GM13977 (cell line): ENCODE measurements around the gene SFTPB.

Source experiments
- DNase-seq: peaks from one replicate; pipeline ENCODE4 v3.0.0; 2012; ENCODE audit warnings: low spot score
- in situ Hi-C: fragments of 300-500 bp; cut with MboI; formaldehyde crosslinking; loops from one replicate; pipeline ENCODE4 v1.12.0; 2022; ENCODE audit warnings: low sequenced_read_pairs, low pct_unique_long_range_greater_than_20kb, mixed read lengths, inconsistent platforms; ENCODE audit not compliant: unreplicated experiment
- TF ChIP-seq, protein P1 (sequence below): IDR thresholded peaks from 2 replicates; pipeline ENCODE4 v1.5.1; 2012; ENCODE audit warnings: mild to moderate bottlenecking, control low read depth; ENCODE audit not compliant: insufficient read depth; ENCODE audit errors: extremely low read depth, missing control alignments

Gene SFTPB

DNA sequence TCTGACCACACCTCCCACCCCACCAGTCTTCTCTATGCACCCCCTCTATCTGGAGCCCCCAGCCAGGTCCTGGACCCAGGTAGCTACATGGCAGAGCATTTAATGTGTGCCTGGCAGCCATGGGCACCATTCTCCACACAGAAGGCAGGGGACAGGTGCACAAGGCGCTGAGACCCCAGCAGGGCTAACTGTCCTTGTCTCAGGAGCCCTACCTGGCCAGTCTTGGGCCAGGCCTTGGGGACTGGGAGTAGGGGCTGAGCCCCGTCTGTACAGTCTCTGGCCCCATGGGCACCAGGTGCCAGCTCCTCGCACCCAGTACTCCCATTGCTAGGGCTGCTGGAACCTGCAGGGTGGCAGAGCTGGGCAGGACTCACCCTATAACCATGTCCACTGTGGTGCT is 29.1 kb upstream of the SFTPB start:
- in situ Hi-C loops: no loop called here
- TF ChIP-seq, protein P1, sequence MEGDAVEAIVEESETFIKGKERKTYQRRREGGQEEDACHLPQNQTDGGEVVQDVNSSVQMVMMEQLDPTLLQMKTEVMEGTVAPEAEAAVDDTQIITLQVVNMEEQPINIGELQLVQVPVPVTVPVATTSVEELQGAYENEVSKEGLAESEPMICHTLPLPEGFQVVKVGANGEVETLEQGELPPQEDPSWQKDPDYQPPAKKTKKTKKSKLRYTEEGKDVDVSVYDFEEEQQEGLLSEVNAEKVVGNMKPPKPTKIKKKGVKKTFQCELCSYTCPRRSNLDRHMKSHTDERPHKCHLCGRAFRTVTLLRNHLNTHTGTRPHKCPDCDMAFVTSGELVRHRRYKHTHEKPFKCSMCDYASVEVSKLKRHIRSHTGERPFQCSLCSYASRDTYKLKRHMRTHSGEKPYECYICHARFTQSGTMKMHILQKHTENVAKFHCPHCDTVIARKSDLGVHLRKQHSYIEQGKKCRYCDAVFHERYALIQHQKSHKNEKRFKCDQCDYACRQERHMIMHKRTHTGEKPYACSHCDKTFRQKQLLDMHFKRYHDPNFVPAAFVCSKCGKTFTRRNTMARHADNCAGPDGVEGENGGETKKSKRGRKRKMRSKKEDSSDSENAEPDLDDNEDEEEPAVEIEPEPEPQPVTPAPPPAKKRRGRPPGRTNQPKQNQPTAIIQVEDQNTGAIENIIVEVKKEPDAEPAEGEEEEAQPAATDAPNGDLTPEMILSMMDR: no peak
- no peak for DNase-seq

DNA sequence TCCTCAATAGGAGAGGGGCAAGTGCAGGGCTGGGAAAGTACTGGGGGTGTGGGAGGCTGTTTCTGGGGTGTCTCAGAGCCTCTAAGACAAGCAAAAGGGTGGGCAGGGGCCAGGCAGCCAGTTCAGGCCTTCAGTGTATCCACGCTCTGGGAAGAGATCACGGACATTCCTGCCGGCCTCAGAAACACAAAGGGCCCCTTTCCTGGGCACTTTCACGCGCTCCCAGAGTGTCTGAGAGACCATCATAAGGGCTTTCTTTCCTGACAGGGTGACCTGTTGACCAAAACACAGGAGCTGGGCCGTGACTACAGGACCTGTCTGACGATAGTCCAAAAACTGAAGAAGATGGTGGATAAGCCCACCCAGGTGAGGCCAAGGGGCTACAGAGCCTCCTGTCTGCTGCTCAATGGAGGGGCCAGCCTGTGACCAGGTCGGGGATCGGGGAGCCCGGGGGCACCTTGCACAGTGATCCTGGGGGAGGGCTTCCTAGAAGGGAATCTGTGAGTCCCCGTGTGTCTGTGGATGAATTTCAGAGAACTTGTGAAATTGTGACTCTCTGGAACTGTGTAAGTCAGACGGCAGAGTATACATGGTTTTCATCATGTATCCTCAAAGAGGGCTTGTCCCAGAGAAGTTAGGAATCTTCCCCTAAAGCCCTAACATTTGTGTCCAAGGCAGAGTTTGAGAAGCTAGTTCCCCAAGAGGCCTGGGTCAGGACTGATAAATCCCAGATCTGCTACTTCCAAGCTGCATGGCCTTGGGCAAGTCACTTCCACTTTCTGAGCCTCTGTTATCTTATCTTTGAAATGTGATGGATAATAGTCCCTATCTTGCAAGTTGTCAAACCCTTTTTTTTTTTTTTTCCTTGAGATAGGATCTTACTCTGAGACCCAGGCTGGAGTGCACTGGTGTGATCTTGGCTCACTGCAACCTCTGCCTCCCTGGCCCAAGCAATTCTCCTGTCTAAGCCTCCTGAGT is 28.0 kb upstream of the SFTPB start:
- TF ChIP-seq, protein P1: no peak
- in situ Hi-C loops: no loop called here
- no peak for DNase-seq

DNA sequence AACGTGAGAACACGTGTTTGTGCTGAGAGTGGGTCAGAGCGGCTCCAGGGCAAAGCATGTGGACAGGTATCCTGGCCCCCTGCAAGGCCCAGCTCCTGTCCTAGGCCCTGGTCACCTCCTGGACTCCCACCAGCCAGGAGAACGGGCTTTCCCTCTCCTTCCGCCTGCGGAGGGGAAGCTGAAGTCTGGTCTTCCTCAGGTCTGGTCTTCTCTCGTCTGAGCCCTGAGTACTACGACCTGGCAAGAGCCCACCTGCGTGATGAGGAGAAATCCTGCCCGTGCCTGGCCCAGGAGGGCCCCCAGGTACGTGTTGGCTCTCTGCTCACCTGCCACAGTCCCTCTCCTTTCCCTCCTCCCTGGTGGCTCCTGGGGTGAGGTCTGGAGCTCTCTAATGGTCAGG is 27.1 kb upstream of the SFTPB start:
- TF ChIP-seq, protein P1: no peak
- in situ Hi-C loops: no loop called here
- DNase-seq: no peak

DNA sequence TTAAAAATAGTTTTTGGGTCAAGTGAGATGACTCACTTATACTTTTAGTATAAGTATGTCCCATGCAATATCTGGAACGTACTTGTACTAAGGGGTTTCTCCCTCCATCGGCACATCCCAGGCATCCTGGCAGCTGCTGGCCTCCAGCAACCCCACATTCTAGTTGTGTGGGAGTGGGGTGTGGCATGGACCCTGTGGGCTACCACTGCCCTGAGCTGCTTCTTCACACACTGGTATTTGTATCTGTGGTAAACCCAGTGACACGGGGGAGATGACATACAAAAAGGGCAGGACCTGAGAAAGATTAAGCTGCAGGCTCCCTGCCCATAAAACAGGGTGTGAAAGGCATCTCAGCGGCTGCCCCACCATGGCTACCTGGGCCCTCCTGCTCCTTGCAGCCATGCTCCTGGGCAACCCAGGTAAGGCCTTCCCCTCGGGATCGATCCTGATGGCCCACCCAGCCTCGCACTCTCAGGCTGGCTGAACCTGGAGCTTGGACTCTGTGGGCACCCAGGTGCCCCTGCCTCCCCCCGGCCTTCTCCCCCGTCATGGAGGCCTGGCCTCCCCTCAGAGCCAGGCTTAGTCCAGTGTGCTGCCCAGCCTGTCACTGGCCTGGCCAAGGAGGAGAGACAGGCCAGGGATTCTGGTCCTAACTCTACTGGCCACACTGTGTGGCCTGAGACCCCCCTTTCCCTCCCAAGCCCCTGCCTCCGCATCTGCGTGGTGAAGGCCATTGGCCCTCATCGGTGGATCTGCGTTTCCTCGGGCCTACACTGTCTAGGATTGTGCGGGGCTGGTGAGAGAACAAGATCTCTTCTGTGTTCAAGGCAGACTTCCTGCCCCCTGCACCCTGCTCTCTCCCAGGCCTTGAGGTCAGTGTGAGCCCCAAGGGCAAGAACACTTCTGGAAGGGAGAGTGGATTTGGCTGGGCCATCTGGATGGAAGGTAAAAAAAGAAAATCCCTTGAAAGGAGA is 26.3 kb upstream of the SFTPB start, which contains the start of gene GNLY:
Gene GNLY, plus strand, starts transcription at position 307 of the 974 bp plus-strand sequence. Its CDS starts 61 bp downstream, at position 368.
- TF ChIP-seq, protein P1: no peak
- in situ Hi-C loops: no loop called here
- DNase-seq: no peak

DNA sequence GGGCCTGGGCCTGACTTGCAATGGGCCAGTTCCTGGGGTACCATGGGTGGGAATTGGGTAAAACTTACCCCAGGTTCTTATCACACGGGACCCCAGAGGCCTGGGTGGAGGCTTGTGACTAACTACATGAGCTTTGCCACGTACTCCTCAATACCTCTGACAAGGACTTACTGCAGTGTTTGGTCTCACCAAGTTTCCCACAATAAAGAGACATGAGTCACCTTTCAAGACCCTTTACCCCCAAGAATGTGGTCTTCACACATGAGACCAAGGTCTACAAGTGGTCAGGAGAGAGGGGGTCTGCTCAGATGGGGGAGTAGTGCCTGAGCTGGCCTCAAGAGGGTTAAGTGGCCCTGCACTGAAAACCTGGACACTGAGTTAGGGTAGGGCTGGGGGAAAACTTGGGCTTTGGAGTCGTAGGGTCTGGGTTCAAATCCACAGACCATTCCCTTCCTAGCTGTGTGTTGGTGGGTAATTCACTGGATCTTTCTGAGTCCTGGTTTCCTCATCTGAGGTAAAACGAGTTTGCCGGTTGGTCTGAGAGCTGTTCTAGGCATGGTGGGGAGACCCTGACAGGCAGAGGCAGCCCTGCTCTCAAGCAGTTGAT is 24.1 kb upstream of the SFTPB start:
- in situ Hi-C loops: no loop called here
- DNase-seq: no peak
- TF ChIP-seq, protein P1: no peak

DNA sequence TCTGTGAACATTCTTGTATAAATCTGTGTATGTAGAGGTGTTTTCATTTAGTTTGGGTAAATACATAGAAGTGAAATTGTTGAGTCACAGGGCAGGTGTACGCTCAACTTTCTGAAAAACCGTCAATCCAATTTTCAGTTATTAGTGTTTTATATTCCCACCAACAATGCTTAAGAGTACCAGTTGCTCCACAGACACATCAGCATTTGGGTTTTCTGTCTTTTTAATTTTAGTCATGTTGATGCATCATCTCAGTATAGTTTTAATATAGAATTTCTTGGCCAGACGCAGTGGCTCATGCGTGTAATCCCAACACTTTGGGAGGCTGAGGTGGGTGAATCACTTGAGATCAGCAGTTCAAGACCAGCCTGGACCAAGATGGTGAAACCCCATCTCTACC is 22.9 kb upstream of the SFTPB start:
- no peak for DNase-seq
- TF ChIP-seq, protein P1: no peak
- in situ Hi-C loops: no loop called here
